GM19324 (cell line): ENCODE measurements around the gene UBAC1.
"Not testable (repeated sequence)": the region's sequence is repeated elsewhere in the genome, so short reads cannot be mapped to it uniquely, and the experiment has no call there.

Source experiments
- ATAC-seq: cut with Tn5 transposase; IDR thresholded peaks from one replicate; pipeline ENCODE4 v1.9.1; 2021; ENCODE audit warnings: mild to moderate bottlenecking, moderate library complexity; ENCODE audit not compliant: unreplicated experiment, low FRiP score

The UBAC1 gene

DNA sequence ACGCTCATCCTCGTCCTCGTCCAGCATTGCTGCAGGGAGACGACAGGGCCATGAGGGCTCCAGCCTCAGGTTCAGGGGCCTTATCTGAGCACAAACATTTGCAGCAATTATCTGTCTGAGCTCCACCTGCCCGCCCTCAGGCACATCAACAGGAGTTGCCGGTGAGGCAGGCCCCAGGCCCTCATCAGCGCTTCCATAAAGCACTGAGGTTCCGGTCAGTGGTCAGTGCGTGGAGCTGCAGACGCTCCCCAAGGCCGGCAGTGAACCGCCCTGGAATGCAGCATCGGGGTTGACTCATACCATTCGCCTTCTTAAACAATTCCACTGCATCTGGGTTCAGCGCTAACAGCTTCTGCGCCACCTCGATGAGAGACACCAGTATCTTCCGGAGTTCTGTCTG is 15.2 kb downstream of the UBAC1 start:
- no peak for ATAC-seq

GRCh38 chr9:135944444-135945252 is 16.5 kb downstream of the UBAC1 start:
- ATAC-seq: no peak

GRCh38 chr9:135943604-135944003 is 17.6 kb downstream of the UBAC1 start:
- not testable (repeated sequence) for ATAC-seq

- no peak for ATAC-seq
Observed at GRCh38 chr9:135941288-135941995, 19.7 kb downstream of the UBAC1 start.

- ATAC-seq: no peak
Observed at GRCh38 chr9:135939351-135940265, 21.6 kb downstream of the UBAC1 start.

GRCh38 chr9:135937521-135938489 is 23.4 kb downstream of the UBAC1 start:
- no peak for ATAC-seq

DNA sequence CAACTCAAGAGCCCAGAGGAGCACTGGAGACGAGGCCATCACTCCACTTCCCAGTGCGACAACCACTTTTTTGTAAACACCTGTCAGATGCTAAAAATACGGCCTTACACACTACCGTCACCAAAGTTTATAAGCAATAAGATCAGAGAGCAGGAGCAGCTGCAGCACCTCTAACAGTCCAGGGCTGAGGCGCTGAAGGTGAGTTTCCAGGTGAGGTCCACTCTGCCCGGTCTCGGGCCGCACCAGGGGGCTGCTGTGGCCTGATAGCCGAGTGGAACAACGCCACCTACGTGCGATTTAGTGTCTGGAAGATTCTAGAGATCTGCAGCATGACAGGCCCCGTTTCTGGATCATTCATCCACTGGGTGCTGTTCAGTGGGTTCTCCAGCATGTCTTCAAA is 28.1 kb downstream of the UBAC1 start:
- no peak for ATAC-seq

DNA sequence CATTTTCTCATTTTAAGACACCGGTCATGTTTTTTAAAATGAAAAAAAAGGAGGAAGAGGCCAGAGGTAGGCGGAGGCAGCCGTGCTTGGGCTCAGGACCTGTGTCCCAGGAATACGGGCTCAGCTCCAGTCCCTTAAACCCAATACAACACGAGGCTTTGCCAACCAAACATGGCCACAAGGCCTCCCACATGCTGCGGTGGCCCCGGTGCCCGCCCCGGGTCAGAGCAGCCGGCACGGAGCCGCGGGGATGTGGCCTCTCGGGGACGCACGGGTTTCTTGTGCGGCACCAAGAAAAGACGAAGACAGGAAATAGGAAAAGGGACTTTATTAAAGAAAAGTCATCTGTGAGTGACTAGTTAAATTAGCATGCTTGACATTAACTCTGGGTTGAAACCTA is 28.5 kb downstream of the UBAC1 start:
- no peak for ATAC-seq

- ATAC-seq: no peak
Observed at GRCh38 chr9:135931349-135931820, 29.8 kb downstream of the UBAC1 start.

DNA sequence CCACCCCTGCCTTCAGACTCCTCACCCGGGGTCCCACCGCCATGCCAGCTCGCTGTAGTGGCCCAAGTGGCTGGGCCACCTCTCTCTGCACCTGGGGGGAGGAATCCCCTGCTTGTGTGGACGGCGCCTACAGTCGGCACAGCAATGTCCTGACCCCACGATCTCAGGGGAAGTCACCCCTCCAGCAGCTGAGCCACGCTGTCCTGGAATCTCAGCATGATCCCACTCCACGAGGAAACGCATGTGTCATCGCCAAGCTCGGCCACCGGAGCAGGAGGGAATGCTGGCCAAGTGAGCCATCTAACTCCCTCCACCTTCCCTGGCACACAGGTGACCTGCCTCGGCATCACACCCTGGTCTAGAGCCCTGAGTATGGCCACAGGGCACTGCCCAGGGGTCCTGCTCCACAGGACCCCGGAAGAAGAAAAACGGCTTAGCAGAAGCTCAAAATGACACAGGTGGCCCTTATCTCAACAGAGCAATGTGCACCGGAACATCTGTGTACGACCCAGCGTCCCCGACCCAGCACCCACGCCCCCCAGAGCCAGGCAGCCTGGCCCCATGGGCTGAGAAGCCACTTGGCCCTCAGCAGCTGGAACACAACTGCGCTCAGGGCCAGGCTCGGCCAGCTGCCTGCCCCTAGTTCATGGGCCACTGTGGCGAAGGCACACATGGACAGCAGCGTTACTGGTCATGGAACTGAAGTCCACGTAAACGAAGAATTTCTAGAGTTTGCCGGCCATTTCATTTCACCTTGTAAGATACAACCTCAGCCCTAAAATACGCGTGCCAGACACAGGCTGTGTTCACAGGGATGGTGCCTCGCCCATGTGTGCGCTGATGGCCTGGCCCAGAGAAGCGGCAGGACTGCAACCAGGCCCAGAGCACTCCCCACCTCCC is 30.5 kb downstream of the UBAC1 start:
- no peak for ATAC-seq

- ATAC-seq: no peak
Observed at GRCh38 chr9:135929656-135930445, 31.3 kb downstream of the UBAC1 start.

DNA sequence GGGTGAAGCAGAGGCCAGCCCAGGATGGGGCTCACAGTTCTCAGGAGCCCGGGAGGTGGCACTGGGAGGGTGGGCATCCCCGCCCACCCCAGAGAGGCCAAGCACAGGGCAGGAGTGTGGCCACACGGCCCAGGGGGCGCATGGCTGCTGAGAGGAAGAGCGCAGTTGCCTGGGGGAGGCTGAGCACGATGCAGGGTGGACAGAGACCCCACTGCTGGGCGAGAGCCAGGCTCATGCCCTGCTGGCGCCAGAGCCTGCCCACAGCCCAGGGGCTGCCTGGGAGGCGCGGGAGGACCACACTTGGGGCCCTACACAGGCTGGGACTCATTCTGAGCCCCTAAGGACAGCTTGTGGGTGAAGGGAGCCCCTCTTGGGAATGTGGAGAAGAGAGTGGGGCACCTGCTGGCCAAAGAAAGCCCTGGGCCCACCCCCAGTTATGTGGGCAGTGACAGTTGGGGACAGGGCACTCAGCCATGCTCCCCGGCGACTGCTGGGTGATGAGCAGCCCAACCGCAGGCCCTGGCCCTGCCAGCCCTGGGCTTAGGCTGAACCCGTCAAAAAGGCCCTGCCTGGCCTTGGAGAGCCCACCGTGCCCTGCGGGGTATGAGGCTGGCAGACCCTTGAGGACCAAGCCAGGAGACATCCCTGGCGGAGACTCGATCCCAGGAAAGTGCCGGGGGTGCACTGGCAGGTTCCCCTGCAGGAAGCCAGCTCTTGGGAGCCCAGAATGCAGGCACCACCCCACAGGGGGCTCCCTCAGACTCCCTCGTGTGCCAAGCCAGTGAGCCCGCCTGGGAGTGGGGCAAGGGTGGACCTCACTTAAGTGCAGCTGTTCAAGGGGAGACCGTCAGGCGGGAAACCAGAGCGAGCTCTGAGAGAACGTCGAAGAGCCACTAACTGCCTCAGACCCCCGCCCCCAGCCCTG is 32.2 kb downstream of the UBAC1 start:
- ATAC-seq: no peak

DNA sequence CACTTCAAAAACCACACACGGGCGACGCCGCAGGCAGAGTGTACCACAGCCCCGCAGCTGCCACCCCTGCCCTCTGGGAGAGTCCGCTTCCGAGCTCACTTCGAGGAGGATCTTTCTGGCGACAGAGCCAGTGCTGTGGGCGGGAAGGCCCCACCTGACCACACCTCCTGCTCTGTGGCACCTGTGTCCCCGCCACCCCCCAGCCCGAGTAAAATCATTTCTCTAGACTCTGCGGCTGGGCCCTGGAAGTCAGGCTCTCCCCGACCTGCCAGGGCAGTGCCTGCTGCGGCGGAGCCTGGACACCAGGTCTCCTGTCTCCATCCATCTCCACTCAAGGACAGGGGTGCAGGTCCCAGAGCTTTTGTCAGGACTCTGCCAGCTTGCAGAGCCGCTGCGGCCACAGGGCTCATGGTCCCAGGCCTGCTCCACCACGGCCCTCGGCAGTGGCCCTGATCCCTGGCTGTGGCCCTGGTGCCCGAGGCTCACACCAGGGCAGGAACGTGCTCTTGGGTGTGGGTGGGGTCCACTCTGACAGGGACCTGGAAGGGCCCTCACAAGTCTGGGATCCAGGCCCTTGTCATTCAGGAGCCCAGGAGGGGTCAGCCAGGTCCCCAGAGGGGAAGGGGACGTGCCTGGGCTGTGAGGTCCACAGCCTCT is 33.0 kb downstream of the UBAC1 start:
- no peak for ATAC-seq

GRCh38 chr9:135927195-135928013 is 33.8 kb downstream of the UBAC1 start:
- ATAC-seq: no peak

DNA sequence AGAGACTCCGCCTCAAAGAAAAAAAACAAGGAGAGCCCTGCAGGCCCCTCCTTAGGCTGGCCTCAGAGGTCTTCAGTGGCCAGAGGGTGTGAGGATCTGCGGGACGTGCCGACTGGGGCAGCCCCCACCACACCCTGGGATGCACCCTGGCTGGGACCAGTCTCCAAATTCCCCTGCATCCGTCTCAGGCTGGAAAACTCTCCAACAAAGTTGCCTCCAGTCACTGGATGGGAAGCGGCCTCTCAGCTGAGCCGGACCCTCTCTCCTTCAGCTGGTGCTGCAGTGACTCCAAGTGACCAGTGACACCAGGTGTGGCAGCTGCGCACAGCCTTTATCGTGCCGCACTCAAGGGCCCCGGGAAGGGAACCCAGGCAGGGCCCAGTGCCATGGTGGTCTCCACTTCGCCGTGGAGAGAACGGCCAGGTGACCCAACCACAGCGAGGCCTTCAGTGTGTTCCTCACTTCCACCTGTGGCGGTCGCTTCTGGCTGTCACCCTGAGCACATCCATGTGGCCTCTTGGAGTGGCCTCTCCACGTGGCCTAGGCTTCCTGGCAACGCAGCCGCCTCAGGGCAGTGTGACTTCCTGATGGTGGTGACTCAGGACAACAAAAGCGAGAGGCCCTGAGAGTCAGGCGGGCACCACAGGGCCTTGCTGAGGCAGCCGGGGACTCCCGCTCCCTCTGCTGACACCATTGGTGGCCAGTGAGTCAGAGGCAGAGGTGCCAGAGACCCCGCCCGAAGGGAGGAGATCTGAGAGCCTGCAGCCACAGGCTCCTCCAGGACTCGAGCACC is 34.6 kb downstream of the UBAC1 start:
- ATAC-seq: no peak
